Activated B cell treated with CpG ODN at 0.5 μM for 24 hours (primary cell): Measurements from ENCODE around the gene GABARAPL1. TPM values are rescaled to one million over a fixed set of nuclear protein-coding genes. Genes with fewer than 3 reads are reported as not detected.
A peak's percentile ranks its signal among the peaks of the same experiment; 100 is the strongest.
"Not testable (repeated sequence)": the region's sequence is repeated elsewhere in the genome, so short reads cannot be mapped to it uniquely, and the experiment has no call there.

Source experiments
- ATAC-seq: fragments of 200-7000 bp; cut with Tn5 transposase; one replicate; pipeline ENCODE4 v1.10.0; 2021; ENCODE audit warnings: low read depth, mild to moderate bottlenecking, moderate library complexity
- CTCF ChIA-PET: fragments of 350-600 bp; sonication (Branson Sonifier 250); formaldehyde crosslinking; loops from one replicate; lab custom pipeline; 2021; ENCODE audit warnings: antibody characterized with exemption; lab: Charles Lee
- POLR2A ChIA-PET: fragments of 350-600 bp; sonication (Branson Sonifier 250); formaldehyde crosslinking; loops from one replicate; lab custom pipeline; 2021; ENCODE audit warnings: antibody characterized with exemption; lab: Charles Lee
- DNase-seq: peaks from one replicate; pipeline ENCODE4 v3.0.0; 2022
- H3K27ac Mint-ChIP-seq: one replicate; pipeline ENCODE4 v1.8.0; 2020; ENCODE audit warnings: mixed read lengths
- H3K27me3 Mint-ChIP-seq: one replicate; pipeline ENCODE4 v1.8.0; 2021; ENCODE audit warnings: mixed read lengths
- H3K36me3 Mint-ChIP-seq: one replicate; pipeline ENCODE4 v1.8.0; 2021; ENCODE audit warnings: low read depth, mixed read lengths
- H3K4me1 Mint-ChIP-seq: one replicate; pipeline ENCODE4 v1.8.0; 2021; ENCODE audit warnings: mixed read lengths
- H3K4me3 Mint-ChIP-seq: one replicate; pipeline ENCODE4 v1.8.0; 2020; ENCODE audit warnings: mild to moderate bottlenecking, mixed read lengths
- H3K9me3 Mint-ChIP-seq: one replicate; pipeline ENCODE4 v1.8.0; 2020; ENCODE audit warnings: mixed read lengths
- intact Hi-C: fragments of 100-400 bp; cut with micrococcal nuclease; formaldehyde crosslinking; loops from one replicate; pipeline ENCODE4 v1.15.1; 2024
- total RNA-seq: library from RNA; stranded (reverse); gene quantifications from 2 replicates; pipeline ENCODE4 v1.2.3, GENCODE V29; 2022
- TF ChIP-seq, protein P1 (sequence below): fragments of 200-600 bp; IDR thresholded peaks from one replicate; pipeline ENCODE4 v1.8.0; 2022; ENCODE audit warnings: antibody characterized with exemption, mild to moderate bottlenecking

GABARAPL1 gene
- total RNA-seq, 1 donor from 2014 or later: 2.1 TPM

DNA sequence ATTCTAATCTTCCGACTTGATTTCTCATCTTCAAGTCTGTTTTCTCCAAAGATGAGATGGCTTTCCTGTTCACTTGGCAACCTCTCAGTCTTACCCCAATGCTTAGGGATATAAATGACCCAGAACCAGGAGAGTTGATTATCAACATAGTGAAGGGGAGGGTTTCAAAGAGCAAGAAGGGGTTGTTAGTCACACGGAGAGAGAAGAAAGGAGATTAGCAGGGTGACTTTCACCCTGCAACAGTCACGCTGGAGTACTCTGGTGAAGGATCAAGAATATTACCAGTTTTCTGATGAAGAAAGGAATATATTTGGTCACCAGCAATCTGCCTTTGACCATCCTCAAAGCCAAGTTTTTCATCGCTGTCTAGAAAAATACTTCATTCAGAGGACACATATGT is 33.9 kb upstream of the GABARAPL1 start, which contains the start of gene TMEM52B:
TMEM52B (plus strand) TSS at position 212 of the 400 bp plus-strand sequence. CDS start 543 bp downstream, outside the sequence.
- intact Hi-C loops: no loop called here
- POLR2A ChIA-PET: no interaction called here

DNA sequence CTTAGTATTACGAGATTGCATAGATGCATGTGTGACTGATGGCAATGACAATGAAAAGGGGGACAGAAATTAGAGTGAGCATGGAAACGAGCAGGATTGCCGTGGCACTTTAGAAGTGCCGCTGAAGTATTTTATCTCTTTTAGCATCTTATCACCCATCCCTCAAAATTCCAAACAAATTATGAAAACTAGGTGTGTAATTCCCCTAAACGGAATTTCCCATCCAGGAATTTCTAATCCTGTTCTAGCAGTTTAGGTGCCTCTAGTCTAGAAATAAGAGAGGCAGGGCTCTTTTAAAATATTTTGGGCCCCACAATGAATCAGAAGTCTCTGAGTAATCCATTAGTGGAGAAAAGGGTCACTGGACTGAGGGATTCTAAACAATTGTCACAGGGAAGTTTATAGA is 32.9 kb upstream of the GABARAPL1 start:
- Mint-ChIP-seq H3K9me3 (no peaks in the 10 kb centered on the region), H3K27me3 (peaks cover 39% of the 10 kb centered on the region), H3K4me1 (no peaks in the 10 kb centered on the region), H3K36me3 (no peaks in the 10 kb centered on the region), H3K27ac (no peak overlapping the region), H3K4me3 (no peak overlapping the region)
- TF ChIP-seq, protein P1, sequence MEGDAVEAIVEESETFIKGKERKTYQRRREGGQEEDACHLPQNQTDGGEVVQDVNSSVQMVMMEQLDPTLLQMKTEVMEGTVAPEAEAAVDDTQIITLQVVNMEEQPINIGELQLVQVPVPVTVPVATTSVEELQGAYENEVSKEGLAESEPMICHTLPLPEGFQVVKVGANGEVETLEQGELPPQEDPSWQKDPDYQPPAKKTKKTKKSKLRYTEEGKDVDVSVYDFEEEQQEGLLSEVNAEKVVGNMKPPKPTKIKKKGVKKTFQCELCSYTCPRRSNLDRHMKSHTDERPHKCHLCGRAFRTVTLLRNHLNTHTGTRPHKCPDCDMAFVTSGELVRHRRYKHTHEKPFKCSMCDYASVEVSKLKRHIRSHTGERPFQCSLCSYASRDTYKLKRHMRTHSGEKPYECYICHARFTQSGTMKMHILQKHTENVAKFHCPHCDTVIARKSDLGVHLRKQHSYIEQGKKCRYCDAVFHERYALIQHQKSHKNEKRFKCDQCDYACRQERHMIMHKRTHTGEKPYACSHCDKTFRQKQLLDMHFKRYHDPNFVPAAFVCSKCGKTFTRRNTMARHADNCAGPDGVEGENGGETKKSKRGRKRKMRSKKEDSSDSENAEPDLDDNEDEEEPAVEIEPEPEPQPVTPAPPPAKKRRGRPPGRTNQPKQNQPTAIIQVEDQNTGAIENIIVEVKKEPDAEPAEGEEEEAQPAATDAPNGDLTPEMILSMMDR: no peak
- CTCF ChIA-PET: no interaction called here
- intact Hi-C loops: no loop called here
- no peak for DNase-seq
- ATAC-seq: no peak
- POLR2A ChIA-PET: no interaction called here

More for the DNA sequence above, 33.9 kb upstream of the GABARAPL1 start, which contains the start of gene TMEM52B:
- ATAC-seq (no peak), DNase-seq (no peak)
- CTCF ChIA-PET: no interaction called here
- Mint-ChIP-seq H3K27ac (no peak within 1 kb of the TSS), H3K27me3 (peaks cover 35% of the 10 kb centered on the region), H3K4me3 (no peak within 1 kb of the TSS), H3K9me3 (no peaks in the 10 kb centered on the region), H3K4me1 (no peaks in the 10 kb centered on the region), H3K36me3 (no peaks in the 10 kb centered on the region)
- TF ChIP-seq, protein P1: no peak

DNA sequence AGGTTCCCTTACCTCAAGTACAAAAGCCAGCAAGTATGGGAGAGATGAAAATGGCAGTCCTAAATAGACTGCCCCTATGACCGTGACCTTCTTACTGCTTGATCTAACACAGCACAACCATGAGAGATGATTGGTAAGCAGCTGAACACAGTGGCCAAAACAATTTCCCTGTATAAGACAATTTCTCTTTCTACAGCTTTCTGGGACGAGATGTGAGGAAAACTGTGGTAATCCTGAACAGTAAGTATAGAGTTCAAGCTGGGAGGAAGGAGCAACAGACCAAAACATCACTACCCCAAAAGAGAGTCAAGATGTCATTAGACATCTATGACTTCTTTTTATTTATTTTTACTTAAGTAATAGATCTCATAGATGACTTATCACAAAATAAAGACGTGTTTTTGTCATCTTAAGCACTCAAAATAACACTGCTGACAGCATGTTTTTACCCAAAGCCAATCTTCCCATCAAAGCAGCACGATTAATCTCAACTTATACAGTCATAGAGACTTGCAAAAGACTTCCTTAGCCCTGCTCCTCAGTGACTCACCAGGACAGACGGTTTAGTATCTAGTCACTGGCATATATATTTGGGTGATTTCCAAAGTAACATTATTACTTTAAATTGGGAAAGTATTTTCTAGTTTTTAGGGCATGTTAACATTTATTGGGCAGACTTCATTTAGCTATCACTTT is 30.2 kb upstream of the GABARAPL1 start:
- H3K27me3 Mint-ChIP-seq: peaks cover 40% of the 10 kb centered on the region
- no peak for DNase-seq
- H3K9me3 Mint-ChIP-seq: no peaks in the 10 kb centered on the region
- no peak overlapping the region for H3K4me3 Mint-ChIP-seq
- TF ChIP-seq, protein P1: no peak
- peaks cover 4% of the 10 kb centered on the region for H3K4me1 Mint-ChIP-seq
- ChIA-PET CTCF (no interaction called here), POLR2A (no interaction called here)
- no peak for ATAC-seq
- intact Hi-C loops: no loop called here
- no peak overlapping the region for H3K27ac Mint-ChIP-seq
- H3K36me3 Mint-ChIP-seq: no peaks in the 10 kb centered on the region

DNA sequence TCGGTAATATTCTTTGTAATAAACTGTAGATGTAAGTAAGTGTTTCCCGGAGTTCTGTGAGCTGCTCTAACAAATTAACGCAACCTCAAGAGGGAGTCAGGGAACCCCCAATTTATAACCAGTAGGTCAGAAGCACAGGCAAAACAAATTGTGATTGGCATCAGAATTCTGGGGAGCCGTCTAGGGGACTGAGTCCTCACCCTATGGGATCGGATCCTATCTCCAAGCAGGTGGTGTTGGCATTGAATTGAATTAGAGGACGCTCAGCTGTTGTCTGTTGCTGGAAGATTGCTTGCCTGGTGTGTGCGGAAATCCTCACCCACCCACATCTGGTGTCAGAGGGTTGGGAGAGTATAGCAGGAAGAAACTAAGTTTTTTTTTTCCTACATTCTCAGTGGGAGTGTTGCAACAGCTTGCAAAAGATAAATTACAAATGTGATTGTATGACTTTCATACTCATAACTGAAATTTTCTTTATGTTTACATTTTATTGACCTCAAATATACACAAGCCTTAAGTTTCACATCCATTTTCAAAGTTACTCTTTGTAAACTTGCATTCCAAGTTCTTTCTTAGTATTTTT is 28.3 kb upstream of the GABARAPL1 start:
- ATAC-seq: no peak
- Mint-ChIP-seq H3K4me1 (peaks cover 4% of the 10 kb centered on the region), H3K27ac (no peak overlapping the region), H3K9me3 (no peaks in the 10 kb centered on the region), H3K36me3 (no peaks in the 10 kb centered on the region), H3K27me3 (peaks cover 37% of the 10 kb centered on the region), H3K4me3 (no peak overlapping the region)
- POLR2A ChIA-PET: no interaction called here
- CTCF ChIA-PET: interaction anchor here (1.3 kb wide), 1 partner anchor 30 kb away, joined by 3 read pairs; no protein-coding TSS in a partner anchor
- intact Hi-C loops: no loop called here
- DNase-seq: no peak
- TF ChIP-seq, protein P1: no peak

DNA sequence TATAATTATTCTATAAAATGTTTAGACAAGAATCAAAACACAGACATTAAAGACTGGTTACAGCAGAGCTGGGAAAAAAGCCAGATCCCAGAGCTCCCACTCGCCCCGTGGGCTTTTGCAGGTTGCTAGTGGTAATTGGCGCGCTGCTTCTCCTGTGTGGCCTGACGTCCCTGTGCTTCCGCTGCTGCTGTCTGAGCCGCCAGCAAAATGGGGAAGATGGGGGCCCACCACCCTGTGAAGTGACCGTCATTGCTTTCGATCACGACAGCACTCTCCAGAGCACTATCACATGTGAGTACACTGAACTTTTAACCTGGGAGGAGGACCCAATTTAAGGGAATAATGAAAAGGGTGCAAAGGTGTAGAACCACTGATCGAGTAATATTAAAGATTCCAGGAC is 26.4 kb upstream of the GABARAPL1 start:
- Mint-ChIP-seq H3K4me1 (peaks cover 4% of the 10 kb centered on the region), H3K27me3 (peaks cover 42% of the 10 kb centered on the region), H3K27ac (no peak overlapping the region), H3K9me3 (no peaks in the 10 kb centered on the region), H3K4me3 (no peak overlapping the region), H3K36me3 (no peaks in the 10 kb centered on the region)
- POLR2A ChIA-PET: no interaction called here
- ATAC-seq: peak; percentile 31
- DNase-seq: no peak
- CTCF ChIA-PET: no interaction called here
- TF ChIP-seq, protein P1: no peak
- intact Hi-C loops: no loop called here

DNA sequence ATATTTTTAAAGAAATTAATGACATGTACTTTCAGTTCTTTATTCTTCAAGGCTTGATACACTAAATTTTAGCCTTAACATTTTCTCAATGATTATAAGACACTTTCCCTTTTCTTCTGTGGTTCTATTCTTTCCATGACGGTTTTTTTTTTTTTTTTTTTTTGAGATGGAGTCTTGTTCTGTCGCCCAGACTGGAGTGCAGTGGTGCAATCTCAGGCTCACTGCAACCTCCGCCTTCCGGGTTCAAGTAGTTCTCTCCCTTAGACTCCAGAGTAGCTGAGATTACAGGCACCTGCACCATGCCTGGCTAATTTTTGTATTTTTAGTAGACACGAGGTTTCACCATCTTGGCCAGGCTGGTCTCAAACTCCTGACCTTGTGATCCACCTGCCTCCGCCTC is 25.7 kb upstream of the GABARAPL1 start:
- H3K36me3 Mint-ChIP-seq, intact Hi-C loops, CTCF ChIA-PET, H3K9me3 Mint-ChIP-seq, H3K4me1 Mint-ChIP-seq, DNase-seq, H3K4me3 Mint-ChIP-seq, H3K27ac Mint-ChIP-seq, POLR2A ChIA-PET, ATAC-seq: not testable (repeated sequence)
- H3K27me3 Mint-ChIP-seq: peaks cover 48% of the 10 kb centered on the region
